HFFc6 (cell line): ENCODE results near the gene NATD1. TPM values are rescaled to one million over a fixed set of nuclear protein-coding genes. Genes with fewer than 3 reads are reported as not detected.

Experiments used
- DNase-seq: peaks from one replicate; pipeline ENCODE4 v3.0.0-alpha.2; 2018
- H3K27ac Mint-ChIP-seq: 2 replicates; pipeline ENCODE4 v1.8.0; 2020; ENCODE audit warnings: mild to moderate bottlenecking, mixed read lengths
- H3K27me3 Mint-ChIP-seq: 2 replicates; pipeline ENCODE4 v1.8.0; 2021; ENCODE audit warnings: mild to moderate bottlenecking, moderate library complexity, mixed read lengths; ENCODE audit not compliant: insufficient read depth
- H3K36me3 Mint-ChIP-seq: 2 replicates; pipeline ENCODE4 v1.8.0; 2021; ENCODE audit warnings: low read depth, mixed read lengths
- H3K4me1 Mint-ChIP-seq: 2 replicates; pipeline ENCODE4 v1.8.0; 2020; ENCODE audit warnings: low read depth, mixed read lengths
- H3K4me3 Mint-ChIP-seq: 2 replicates; pipeline ENCODE4 v1.8.0; 2020; ENCODE audit warnings: mild to moderate bottlenecking, moderate library complexity, mixed read lengths
- H3K9me3 Mint-ChIP-seq: 2 replicates; pipeline ENCODE4 v1.8.0; 2020; ENCODE audit warnings: mild to moderate bottlenecking, mixed read lengths
- CTCF ChIP-seq: fragments of 200-600 bp; sonication (generic); IDR thresholded peaks from 2 replicates; pipeline ENCODE4 v1.5.0; 2021; ENCODE audit warnings: antibody characterized with exemption, mild to moderate bottlenecking
- total RNA-seq, 6 experiments: library from RNA; stranded (reverse); fragmentation: NEBNext Ultra II Directional; extraction: Animal tissue kit (Norgen Biotek cat#: 25700); gene quantifications; 2 replicates in 1 of 6; 3 replicates in 5 of 6; pipeline ENCODE4 v1.2.3, GENCODE V29; 2021

Gene NATD1
- total RNA-seq, 6 experiments from 2014 or later = 3.7 to 7.9 (median 4.1) TPM

- Mint-ChIP-seq H3K4me1 (peaks cover 11% of the 10 kb centered on the region), H3K9me3 (peaks cover 17% of the 10 kb centered on the region; the same call in 1 of the 2 replicates), H3K27ac (peak overlapping the region; percentile 72), H3K36me3 (peaks cover 19% of the 10 kb centered on the region), H3K4me3 (no peak overlapping the region), H3K27me3 (peaks cover 11% of the 10 kb centered on the region)
- TF ChIP-seq CTCF = no peak
- DNase-seq = no peak
Measured at GRCh38 chr17:21295036-21295952, 42.1 kb upstream of the NATD1 start.

GRCh38 chr17:21294321-21295035 is 41.3 kb upstream of the NATD1 start:
- no peak overlapping the region for H3K4me3 Mint-ChIP-seq
- peaks cover 15% of the 10 kb centered on the region for H3K27me3 Mint-ChIP-seq
- peak overlapping the region; percentile 72 for H3K27ac Mint-ChIP-seq
- peaks cover 11% of the 10 kb centered on the region; the same call in 1 of the 2 replicates for H3K9me3 Mint-ChIP-seq
- peaks cover 14% of the 10 kb centered on the region; the same call in 1 of the 2 replicates for H3K36me3 Mint-ChIP-seq
- no peak for DNase-seq
- H3K4me1 Mint-ChIP-seq = peaks cover 15% of the 10 kb centered on the region
- no peak for TF ChIP-seq CTCF

- Mint-ChIP-seq H3K27me3 (peaks cover 15% of the 10 kb centered on the region), H3K9me3 (peaks cover 11% of the 10 kb centered on the region; the same call in 1 of the 2 replicates), H3K4me3 (no peak overlapping the region), H3K4me1 (peaks cover 17% of the 10 kb centered on the region), H3K36me3 (peaks cover 14% of the 10 kb centered on the region; the same call in 1 of the 2 replicates), H3K27ac (peak overlapping the region; percentile 54; the same call in 1 of the 2 replicates)
- DNase-seq = no peak
- no peak for TF ChIP-seq CTCF
Measured at GRCh38 chr17:21293831-21294210, 40.6 kb upstream of the NATD1 start.

- H3K27me3 Mint-ChIP-seq = peaks cover 15% of the 10 kb centered on the region
- DNase-seq = no peak
- H3K4me1 Mint-ChIP-seq = peaks cover 24% of the 10 kb centered on the region
- H3K9me3 Mint-ChIP-seq = peaks cover 11% of the 10 kb centered on the region; the same call in 1 of the 2 replicates
- no peak for TF ChIP-seq CTCF
- no peak overlapping the region for H3K27ac Mint-ChIP-seq
- peaks cover 14% of the 10 kb centered on the region; the same call in 1 of the 2 replicates for H3K36me3 Mint-ChIP-seq
- no peak overlapping the region for H3K4me3 Mint-ChIP-seq
Measured at GRCh38 chr17:21292867-21293830, 39.9 kb upstream of the NATD1 start.

GRCh38 chr17:21291862-21292261 is 38.7 kb upstream of the NATD1 start:
- Mint-ChIP-seq H3K27ac (peak overlapping the region; percentile 53), H3K9me3 (0 out of 2 replicates have a peak, but pooled peaks cover 11% of the 10 kb centered on the region), H3K4me3 (no peak overlapping the region), H3K4me1 (peaks cover 37% of the 10 kb centered on the region), H3K27me3 (peaks cover 18% of the 10 kb centered on the region), H3K36me3 (peaks cover 22% of the 10 kb centered on the region)
- no peak for DNase-seq
- TF ChIP-seq CTCF = no peak
